ENCODE data around the gene IQCK.

GRCh38 chr16:19785512-19786130, 67.5 kb downstream of the IQCK start:
- TF ChIP-seq, protein P1, sequence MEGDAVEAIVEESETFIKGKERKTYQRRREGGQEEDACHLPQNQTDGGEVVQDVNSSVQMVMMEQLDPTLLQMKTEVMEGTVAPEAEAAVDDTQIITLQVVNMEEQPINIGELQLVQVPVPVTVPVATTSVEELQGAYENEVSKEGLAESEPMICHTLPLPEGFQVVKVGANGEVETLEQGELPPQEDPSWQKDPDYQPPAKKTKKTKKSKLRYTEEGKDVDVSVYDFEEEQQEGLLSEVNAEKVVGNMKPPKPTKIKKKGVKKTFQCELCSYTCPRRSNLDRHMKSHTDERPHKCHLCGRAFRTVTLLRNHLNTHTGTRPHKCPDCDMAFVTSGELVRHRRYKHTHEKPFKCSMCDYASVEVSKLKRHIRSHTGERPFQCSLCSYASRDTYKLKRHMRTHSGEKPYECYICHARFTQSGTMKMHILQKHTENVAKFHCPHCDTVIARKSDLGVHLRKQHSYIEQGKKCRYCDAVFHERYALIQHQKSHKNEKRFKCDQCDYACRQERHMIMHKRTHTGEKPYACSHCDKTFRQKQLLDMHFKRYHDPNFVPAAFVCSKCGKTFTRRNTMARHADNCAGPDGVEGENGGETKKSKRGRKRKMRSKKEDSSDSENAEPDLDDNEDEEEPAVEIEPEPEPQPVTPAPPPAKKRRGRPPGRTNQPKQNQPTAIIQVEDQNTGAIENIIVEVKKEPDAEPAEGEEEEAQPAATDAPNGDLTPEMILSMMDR (IDR thresholded peaks at IDR 0.05), result no peak
- no peak for TF ChIP-seq POLR2A (IDR thresholded peaks at IDR 0.05)
